OCI-LY7 (cell line): ENCODE results near the gene P3H2. TPM values are rescaled to one million over a fixed set of nuclear protein-coding genes. Genes with fewer than 3 reads are reported as not detected.

Experiments used
- BruUV-seq: library from RNA; stranded (reverse); fragments of 400-500 nt; replicated peaks from 2 replicates; lab custom pipeline; 2021; lab: Mats Ljungman, UMichigan
- CTCF ChIA-PET: fragments of 300-600 bp; sonication (Branson Sonifier 250); formaldehyde crosslinking; loops from one replicate; lab custom pipeline; 2022; ENCODE audit warnings: antibody characterized with exemption; ENCODE audit not compliant: unreplicated experiment; lab: Charles Lee
- POLR2A ChIA-PET: fragments of 300-600 bp; sonication (Branson Sonifier 250); formaldehyde crosslinking; loops from one replicate; lab custom pipeline; 2022; ENCODE audit warnings: antibody characterized with exemption; lab: Charles Lee
- DNase-seq: peaks from one replicate; pipeline ENCODE4 v3.0.0-alpha.2; 2015; ENCODE audit warnings: low spot score
- H2AFZ ChIP-seq: fragments of 200-600 bp; sonication (generic), shearing (Covaris generic); 2 replicates; pipeline ENCODE4 v1.6.1; 2014; ENCODE audit warnings: mild to moderate bottlenecking, antibody characterized with exemption, low read length, moderate library complexity
- H3K27ac ChIP-seq: fragments of 200-600 bp; sonication (generic); 2 replicates; pipeline ENCODE4 v1.5.1; 2014; ENCODE audit warnings: mixed run types, low read depth, mild to moderate bottlenecking, moderate library complexity, low read length, inconsistent platforms; ENCODE audit not compliant: poor library complexity, severe bottlenecking
- H3K36me3 ChIP-seq: fragments of 200-600 bp; sonication (generic); 2 replicates; pipeline ENCODE4 v1.6.1; 2014; ENCODE audit warnings: mild to moderate bottlenecking, antibody characterized with exemption, low read length, moderate library complexity, mixed read lengths; ENCODE audit not compliant: insufficient read depth
- H3K4me1 ChIP-seq: fragments of 200-600 bp; sonication (generic); 2 replicates; pipeline ENCODE4 v1.5.1; 2014; ENCODE audit warnings: mild to moderate bottlenecking, low read length; ENCODE audit not compliant: insufficient read depth, poor library complexity, severe bottlenecking
- H3K4me2 ChIP-seq: fragments of 200-600 bp; sonication (generic); 2 replicates; pipeline ENCODE4 v1.6.1; 2014; ENCODE audit warnings: mild to moderate bottlenecking, low read length
- H3K4me3 ChIP-seq: fragments of 200-600 bp; sonication (generic); 2 replicates; pipeline ENCODE4 v1.5.1; 2014; ENCODE audit warnings: mild to moderate bottlenecking, low read depth, low read length; ENCODE audit not compliant: poor library complexity, severe bottlenecking
- H3K79me2 ChIP-seq: fragments of 200-600 bp; sonication (generic); 2 replicates; pipeline ENCODE4 v1.6.1; 2016; ENCODE audit warnings: low read depth, mild to moderate bottlenecking, low read length, moderate library complexity, mixed read lengths; ENCODE audit not compliant: insufficient read depth
- H3K9me2 ChIP-seq: fragments of 200-600 bp; sonication (generic); 2 replicates; pipeline ENCODE4 v1.6.1; 2016; ENCODE audit warnings: mild to moderate bottlenecking, low read length, mixed read lengths; ENCODE audit not compliant: insufficient read depth
- H3K9me3 ChIP-seq: fragments of 200-600 bp; sonication (generic); 2 replicates; pipeline ENCODE4 v1.6.1; 2014; ENCODE audit warnings: mild to moderate bottlenecking, mixed run types, low read length, mixed read lengths
- H4K20me1 ChIP-seq: fragments of 200-600 bp; sonication (generic); 2 replicates; pipeline ENCODE4 v1.6.1; 2014; ENCODE audit warnings: mild to moderate bottlenecking, antibody characterized with exemption, low read length, moderate library complexity, mixed read lengths; ENCODE audit not compliant: insufficient read depth
- CTCF ChIP-seq: fragments of 200-600 bp; sonication (generic); conservative IDR thresholded peaks from 2 replicates; pipeline ENCODE4 v1.5.1; 2014; ENCODE audit warnings: mild to moderate bottlenecking, antibody characterized with exemption, low read length, moderate library complexity, mixed read lengths
- EZH2phosphoT487 ChIP-seq: fragments of 200-600 bp; sonication (generic); IDR thresholded peaks from 2 replicates; pipeline ENCODE4 v1.6.1; 2018; ENCODE audit warnings: low read depth, borderline replicate concordance, mild to moderate bottlenecking, mixed run types, antibody characterized with exemption, low read length, moderate library complexity, mixed read lengths
- intact Hi-C: fragments of 100-400 bp; cut with micrococcal nuclease; formaldehyde crosslinking; loops from one replicate; pipeline ENCODE4 v1.10.0; 2022; ENCODE audit not compliant: unreplicated experiment
- total RNA-seq, 2 experiments: library from RNA; depleted of rRNA in 1 of 2; stranded (reverse); fragments of >200 nt in 1 of 2; shearing (Covaris generic) in 1 of 2; gene quantifications; 2 replicates each; pipeline ENCODE4 v1.2.3, GENCODE V29; 2014 to 2022

P3H2 gene
- total RNA-seq, 2 experiments from 2014 or later = not detected

- Histone ChIP-seq H3K4me1 (no peaks in the 10 kb centered on the region), H3K4me2 (no peak overlapping the region), H3K9me2 (no peaks in the 10 kb centered on the region), H3K4me3 (no peak overlapping the region), H4K20me1 (no peaks in the 10 kb centered on the region), H2AFZ (no peak overlapping the region), H3K79me2 (no peaks in the 10 kb centered on the region), H3K27ac (no peak overlapping the region), H3K36me3 (no peaks in the 10 kb centered on the region), H3K9me3 (no peaks in the 10 kb centered on the region)
- no peak for DNase-seq
- no TSS peak for BruUV-seq
- intact Hi-C loops = no loop called here
- POLR2A ChIA-PET = no interaction called here
- CTCF ChIA-PET = no interaction called here
- no peak for TF ChIP-seq EZH2phosphoT487
- TF ChIP-seq CTCF = no peak
Measured at GRCh38 chr3:190027116-190027515, 93.6 kb downstream of the P3H2 start.

GRCh38 chr3:190026154-190026553, 94.5 kb downstream of the P3H2 start:
- H3K79me2 ChIP-seq = no peaks in the 10 kb centered on the region
- H3K9me3 ChIP-seq = no peaks in the 10 kb centered on the region
- intact Hi-C loops = no loop called here
- TF ChIP-seq CTCF (no peak), EZH2phosphoT487 (no peak)
- no peak overlapping the region for H3K4me2 ChIP-seq
- ChIA-PET CTCF (no interaction called here), POLR2A (interaction anchor here (0.6 to 1.4 kb wide), 2 partner anchors 12 to 24 kb away, joined by 3 read pairs; no protein-coding TSS in a partner anchor)
- no peak for DNase-seq
- H3K4me3 ChIP-seq = no peak overlapping the region
- no TSS peak for BruUV-seq
- no peak overlapping the region for H2AFZ ChIP-seq
- H4K20me1 ChIP-seq = no peaks in the 10 kb centered on the region
- no peaks in the 10 kb centered on the region for H3K36me3 ChIP-seq
- no peaks in the 10 kb centered on the region for H3K4me1 ChIP-seq
- H3K27ac ChIP-seq = no peak overlapping the region
- no peaks in the 10 kb centered on the region for H3K9me2 ChIP-seq

GRCh38 chr3:190024912-190025311, 95.8 kb downstream of the P3H2 start:
- TF ChIP-seq EZH2phosphoT487 (no peak), CTCF (no peak)
- H3K4me3 ChIP-seq = no peak overlapping the region
- intact Hi-C loops = no loop called here
- no peaks in the 10 kb centered on the region for H3K79me2 ChIP-seq
- ChIA-PET CTCF (no interaction called here), POLR2A (interaction anchor here (1.4 kb wide), 1 partner anchor 11 kb away, joined by 3 read pairs; no protein-coding TSS in a partner anchor)
- H3K9me3 ChIP-seq = no peaks in the 10 kb centered on the region
- no peak overlapping the region for H3K4me2 ChIP-seq
- H3K4me1 ChIP-seq = no peaks in the 10 kb centered on the region
- H2AFZ ChIP-seq = no peak overlapping the region
- no TSS peak for BruUV-seq
- no peaks in the 10 kb centered on the region for H3K9me2 ChIP-seq
- no peaks in the 10 kb centered on the region for H4K20me1 ChIP-seq
- no peaks in the 10 kb centered on the region for H3K36me3 ChIP-seq
- DNase-seq = no peak
- no peak overlapping the region for H3K27ac ChIP-seq
